HG03469 (cell line): ENCODE data around the gene OR1I1.
"Not testable (repeated sequence)": the region's sequence is repeated elsewhere in the genome, so short reads cannot be mapped to it uniquely, and the experiment has no call there.

Experiments
- ATAC-seq: cut with Tn5 transposase; IDR thresholded peaks from one replicate; pipeline ENCODE4 v1.9.1; 2021; ENCODE audit warnings: mild to moderate bottlenecking, moderate library complexity, moderate number of reproducible peaks; ENCODE audit not compliant: unreplicated experiment

The OR1I1 gene

DNA sequence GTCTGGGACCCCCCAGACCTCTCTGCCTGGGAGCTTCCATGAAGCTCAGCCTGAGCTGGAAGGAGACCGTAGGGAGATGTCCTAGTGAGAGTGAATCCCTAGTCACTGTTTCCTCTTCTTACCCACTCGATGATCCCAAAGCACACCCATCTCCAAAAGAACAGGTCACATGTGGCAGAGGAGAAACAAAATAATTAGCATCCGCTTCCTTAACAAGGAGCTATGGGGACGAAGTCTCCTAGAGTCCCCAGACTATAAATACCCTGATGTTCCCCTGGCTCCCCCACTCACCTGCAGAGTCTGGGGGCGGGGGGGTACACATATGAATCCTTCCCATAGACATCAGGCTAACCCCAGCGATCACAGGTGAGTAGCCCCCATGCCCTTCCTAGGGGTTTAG, at the start of gene OR1I1:
OR1I1 (plus strand) TSS at position 301 of the 400 bp plus-strand sequence. CDS start 4,855 bp downstream, outside the sequence.
- no peak for ATAC-seq

- no peak for ATAC-seq
These were observed 46.2 kb upstream of the OR1I1 start for GRCh38 chr19:15035795-15036311.

DNA sequence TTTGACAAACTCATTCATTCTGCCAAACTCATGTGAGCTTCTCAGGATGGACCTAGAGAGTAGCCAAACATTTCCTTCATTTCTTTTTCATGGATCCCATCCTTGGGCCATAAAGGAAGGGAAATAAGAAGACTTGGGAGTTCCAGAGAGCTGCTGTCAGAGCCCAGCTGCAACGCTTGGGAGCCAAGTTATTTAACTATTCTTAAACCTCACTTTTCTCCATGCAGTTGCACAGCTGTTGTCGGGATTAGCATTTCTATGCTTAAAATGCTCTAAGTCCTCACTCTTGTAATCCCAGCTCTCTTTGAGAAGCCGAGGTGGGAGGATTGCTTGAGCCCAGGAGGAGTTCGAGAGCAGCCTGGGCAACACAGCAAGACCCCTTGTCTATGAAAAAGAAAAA, 44.4 kb upstream of the OR1I1 start:
- no peak for ATAC-seq

GRCh38 chr19:15038294-15038693, 43.7 kb upstream of the OR1I1 start:
- no peak for ATAC-seq

GRCh38 chr19:15042003-15042402, 40.0 kb upstream of the OR1I1 start:
- no peak for ATAC-seq

- no peak for ATAC-seq
These were observed 39.2 kb upstream of the OR1I1 start for GRCh38 chr19:15042826-15043225.

DNA sequence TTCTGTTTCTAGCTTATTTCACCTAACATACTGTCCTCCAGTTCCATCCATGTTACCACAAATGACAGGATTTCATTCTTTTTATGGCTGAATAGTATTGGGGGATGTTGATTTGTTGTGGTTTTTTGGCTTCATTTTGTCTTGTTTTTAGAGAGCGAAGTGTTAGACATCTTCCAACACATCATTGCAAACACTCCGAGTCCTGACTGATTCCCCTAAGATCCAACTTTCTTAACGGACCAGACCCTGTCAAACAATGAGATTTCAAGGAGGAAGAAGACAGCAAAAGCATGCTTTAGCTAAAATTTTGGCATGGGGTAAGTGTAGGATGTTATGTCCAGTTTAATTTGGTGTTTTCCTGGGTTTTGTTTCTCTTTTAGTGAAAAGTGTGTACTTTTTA, 36.5 kb upstream of the OR1I1 start:
- no peak for ATAC-seq

DNA sequence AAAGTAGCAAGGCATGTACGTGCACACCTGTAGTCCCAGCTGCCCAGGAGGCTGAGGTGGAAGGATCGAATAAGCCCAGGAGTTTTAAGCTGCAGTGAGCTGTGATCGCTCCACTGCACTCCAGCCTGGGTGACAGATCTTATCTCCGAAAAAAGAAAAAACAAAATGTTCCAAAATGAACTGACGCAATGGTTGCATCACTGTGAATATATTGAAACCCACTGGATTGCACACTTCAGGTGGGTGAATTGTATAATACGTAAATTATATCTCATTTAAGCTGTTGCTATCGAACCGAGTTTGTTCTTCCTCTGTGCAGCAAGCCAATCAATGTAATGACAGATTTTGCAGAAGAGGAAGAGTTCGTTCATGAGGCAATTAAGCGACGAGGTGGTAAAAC, 34.3 kb upstream of the OR1I1 start:
- no peak for ATAC-seq

- ATAC-seq = no peak
These were observed 33.9 kb upstream of the OR1I1 start for GRCh38 chr19:15048128-15048527.

DNA sequence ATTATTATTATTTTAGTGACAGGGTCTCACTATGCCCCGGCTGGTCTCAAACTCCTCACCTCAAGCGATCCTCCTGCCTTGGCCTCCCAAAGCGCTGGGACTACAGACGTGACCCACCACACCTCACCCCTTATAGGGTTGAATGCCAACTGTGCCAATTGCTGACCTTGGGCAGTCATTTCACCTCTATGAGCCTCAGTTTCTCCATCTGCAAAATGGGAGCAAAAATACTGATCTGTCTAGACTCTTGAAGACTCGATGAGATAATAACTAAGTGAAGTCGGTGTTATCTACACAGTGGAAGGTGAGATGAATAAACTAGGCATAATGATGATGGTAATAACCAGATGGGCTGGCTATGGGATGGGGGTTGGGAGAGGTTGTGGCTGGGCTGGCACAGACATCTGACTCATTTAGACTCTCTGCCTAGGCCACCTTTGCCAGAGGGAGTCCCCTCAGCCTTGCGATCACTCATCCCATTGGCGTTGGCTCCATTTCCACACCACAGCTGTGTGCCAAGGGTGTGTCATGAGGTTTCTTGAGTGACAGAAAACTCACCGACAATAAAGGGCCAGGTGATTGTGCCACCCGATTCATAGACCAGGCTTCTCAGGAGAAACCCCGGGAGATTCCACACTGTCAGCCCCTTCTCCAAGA, 33.0 kb upstream of the OR1I1 start, which contains the start of gene CASP14:
CASP14 (plus strand) TSS at position 596 of the 657 bp plus-strand sequence. CDS start 2,772 bp downstream, outside the sequence.
- no peak for ATAC-seq

- ATAC-seq = no peak
These were observed 31.4 kb upstream of the OR1I1 start for GRCh38 chr19:15050639-15051038.

GRCh38 chr19:15062036-15062435, 20.0 kb upstream of the OR1I1 start:
- ATAC-seq = no peak

DNA sequence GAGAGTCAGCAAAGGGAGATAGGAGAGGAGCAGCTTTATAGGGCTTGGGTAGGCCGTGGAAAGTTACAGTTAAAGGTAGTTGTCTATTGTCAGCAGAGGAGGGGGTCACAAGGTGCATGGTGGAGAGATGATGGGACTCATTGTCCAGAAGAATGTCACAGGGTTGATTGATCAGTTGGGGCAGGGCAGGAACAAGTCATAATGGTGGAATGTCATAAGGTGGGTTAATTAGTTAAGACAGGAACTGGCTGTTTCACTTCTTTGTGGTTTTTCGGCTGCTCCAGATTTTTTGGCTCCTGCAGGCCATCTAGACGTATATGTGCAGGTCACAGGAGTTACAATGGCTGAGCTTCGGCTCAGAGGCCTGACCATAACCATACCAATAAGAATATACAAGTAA, 11.6 kb upstream of the OR1I1 start:
- ATAC-seq = not testable (repeated sequence)

- no peak for ATAC-seq
These were observed 8.9 kb upstream of the OR1I1 start for GRCh38 chr19:15072930-15073647.

GRCh38 chr19:15074371-15074770, 7.6 kb upstream of the OR1I1 start:
- no peak for ATAC-seq

- no peak for ATAC-seq
These were observed 6.2 kb upstream of the OR1I1 start for GRCh38 chr19:15075806-15076205.

DNA sequence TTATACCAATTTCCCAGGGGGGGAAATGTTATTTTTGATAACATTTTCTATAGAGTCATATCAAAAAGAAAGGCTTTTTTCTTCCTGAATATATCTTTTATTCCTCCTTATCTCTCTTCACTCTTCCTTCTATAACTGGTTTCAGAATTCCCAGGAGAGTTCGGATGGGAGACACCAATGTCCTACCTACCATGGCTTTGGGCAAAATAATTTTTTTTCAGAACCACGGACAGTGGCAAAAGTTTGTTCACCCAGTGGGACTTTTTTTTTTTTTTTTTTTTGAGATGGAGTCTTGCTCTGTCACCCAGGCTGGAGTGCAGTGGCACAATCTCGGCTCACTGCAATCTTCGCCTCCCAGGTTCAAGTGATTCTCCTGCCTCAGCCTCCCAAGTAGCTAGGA, 2.0 kb upstream of the OR1I1 start:
- not testable (repeated sequence) for ATAC-seq

- ATAC-seq = no peak
These were observed 5.2 kb downstream of the OR1I1 start for GRCh38 chr19:15087182-15087581.

DNA sequence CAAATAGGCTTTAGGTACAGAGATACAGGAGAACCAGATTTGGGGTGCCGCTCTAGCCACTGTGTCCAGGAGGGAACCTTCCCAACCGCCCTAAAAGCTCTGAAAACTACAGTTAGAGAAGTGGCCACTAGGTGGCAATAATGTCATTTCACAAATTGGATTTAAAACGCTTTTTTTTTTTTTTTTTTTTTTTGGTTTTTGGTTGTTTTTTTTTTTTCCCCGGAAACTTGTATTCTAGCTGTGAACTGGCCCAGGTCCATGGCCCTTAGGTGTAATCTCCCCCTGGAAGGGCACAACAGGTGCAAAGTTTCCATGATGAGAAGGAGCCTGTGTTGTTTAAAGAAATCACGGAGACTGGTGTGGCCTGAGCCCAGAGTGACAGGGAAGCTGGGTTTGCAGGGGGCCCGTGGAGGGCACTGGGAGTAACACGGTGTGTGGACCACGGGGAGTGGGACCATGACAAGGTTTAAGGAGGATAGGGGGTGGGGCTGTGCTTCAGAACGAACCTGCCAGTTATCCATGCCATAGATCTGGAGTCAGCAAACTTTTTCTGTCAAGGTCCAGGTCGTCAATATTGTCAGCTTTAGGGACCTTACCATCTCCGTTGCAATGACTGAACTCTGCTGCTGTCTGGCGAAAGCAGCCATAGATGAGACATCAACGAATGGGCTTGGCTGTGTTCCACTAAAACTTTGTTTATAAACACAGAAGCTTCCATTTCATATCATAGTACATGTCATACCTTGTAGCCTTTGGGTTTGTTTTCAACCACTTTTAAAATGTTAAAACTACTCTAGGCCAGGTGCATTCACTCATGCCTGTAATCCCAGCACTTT, 10.1 kb downstream of the OR1I1 start:
- ATAC-seq = no peak

DNA sequence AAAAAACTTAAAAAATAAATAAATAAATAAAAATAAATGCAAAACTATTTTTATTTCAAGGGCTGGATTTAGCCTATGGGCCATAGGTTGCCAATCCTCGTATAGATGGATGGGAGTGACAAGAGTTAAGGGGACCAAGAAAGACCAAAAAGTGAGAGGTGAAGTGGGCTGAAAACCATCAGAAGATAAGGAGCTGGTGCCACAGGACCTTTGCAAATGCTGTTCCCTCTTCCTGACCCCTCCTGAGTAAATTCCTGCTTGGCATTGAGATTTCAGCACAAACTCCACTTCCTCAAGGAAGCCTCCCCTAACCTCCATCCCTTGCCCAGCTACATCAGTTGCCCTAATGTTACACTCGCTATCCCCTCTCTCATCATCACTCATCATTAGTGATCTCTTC, 11.0 kb downstream of the OR1I1 start:
- ATAC-seq = no peak

GRCh38 chr19:15096223-15096622, 14.2 kb downstream of the OR1I1 start:
- no peak for ATAC-seq
